Measurements from ENCODE around the gene COX7C.
"Not testable (repeated sequence)": the region's sequence is repeated elsewhere in the genome, so short reads cannot be mapped to it uniquely, and the experiment has no call there.

Gene COX7C

GRCh38 chr5:86617756-86618576, at the start of gene COX7C:
Gene COX7C, plus strand, starts transcription at chr5:86617941. Its CDS starts 115 bp downstream, at chr5:86618056.
- DNase-seq (ENCODE audit: low spot score) = peak; percentile 94

- not testable (repeated sequence) for DNase-seq (ENCODE audit: low spot score)
Observed at GRCh38 chr5:86569522-86570426, 48.0 kb upstream of the COX7C start.

GRCh38 chr5:86570427-86571083, 47.2 kb upstream of the COX7C start:
- no peak for DNase-seq (ENCODE audit: low spot score)

- DNase-seq (ENCODE audit: low spot score) = not testable (repeated sequence)
Observed at GRCh38 chr5:86571109-86571508, 46.6 kb upstream of the COX7C start.

- DNase-seq (ENCODE audit: low spot score) = no peak
Observed at GRCh38 chr5:86572825-86573517, 44.8 kb upstream of the COX7C start.

- DNase-seq (ENCODE audit: low spot score) = no peak
Observed at GRCh38 chr5:86579502-86579901, 38.2 kb upstream of the COX7C start.

GRCh38 chr5:86596476-86596875, 21.3 kb upstream of the COX7C start:
- no peak for DNase-seq (ENCODE audit: low spot score)

GRCh38 chr5:86605881-86606280, 11.9 kb upstream of the COX7C start:
- DNase-seq (ENCODE audit: low spot score) = no peak

GRCh38 chr5:86613455-86613854, 4.3 kb upstream of the COX7C start:
- DNase-seq (ENCODE audit: low spot score) = no peak

- no peak for DNase-seq (ENCODE audit: low spot score)
Observed at GRCh38 chr5:86617309-86617755, 409 bp upstream of the COX7C start.

GRCh38 chr5:86623785-86624483, 6.2 kb downstream of the COX7C start:
- DNase-seq (ENCODE audit: low spot score) = no peak

GRCh38 chr5:86625148-86625547, 7.4 kb downstream of the COX7C start:
- DNase-seq (ENCODE audit: low spot score) = no peak

GRCh38 chr5:86626149-86626548, 8.4 kb downstream of the COX7C start:
- DNase-seq (ENCODE audit: low spot score) = no peak

GRCh38 chr5:86631165-86631564, 13.4 kb downstream of the COX7C start:
- DNase-seq (ENCODE audit: low spot score) = no peak

- no peak for DNase-seq (ENCODE audit: low spot score)
Observed at GRCh38 chr5:86640998-86641397, 23.3 kb downstream of the COX7C start.

GRCh38 chr5:86644843-86645242, 27.1 kb downstream of the COX7C start:
- no peak for DNase-seq (ENCODE audit: low spot score)

- no peak for DNase-seq (ENCODE audit: low spot score)
Observed at GRCh38 chr5:86645885-86646284, 28.1 kb downstream of the COX7C start.

GRCh38 chr5:86646671-86647070, 28.9 kb downstream of the COX7C start:
- DNase-seq (ENCODE audit: low spot score) = no peak

GRCh38 chr5:86649832-86650505, 32.2 kb downstream of the COX7C start:
- DNase-seq (ENCODE audit: low spot score) = no peak

- DNase-seq (ENCODE audit: low spot score) = not testable (repeated sequence)
Observed at GRCh38 chr5:86660771-86661170, 43.0 kb downstream of the COX7C start.

- no peak for DNase-seq (ENCODE audit: low spot score)
Observed at GRCh38 chr5:86664173-86664572, 46.4 kb downstream of the COX7C start.
